Large intestine (tissue), 3 donors: ENCODE data around the gene RFXANK. TPM values are rescaled to one million over a fixed set of nuclear protein-coding genes. Genes with fewer than 3 reads are reported as not detected.

Source experiments
- DNase-seq, 2 donors: peaks; one replicate each; pipeline versions ENCODE4 v3.0.0 to v3.0.0-alpha.2; 2013
- H3K27ac ChIP-seq: one replicate; pipeline ENCODE4 v1.5.1; 2013; ENCODE audit warnings: low read length
- H3K27me3 ChIP-seq: 2 replicates; pipeline ENCODE4 v1.6.1; 2013; ENCODE audit warnings: low read length; ENCODE audit not compliant: control insufficient read depth, insufficient read depth
- H3K36me3 ChIP-seq: 2 replicates; pipeline ENCODE4 v1.6.1; 2013; ENCODE audit warnings: low read length; ENCODE audit not compliant: control insufficient read depth, insufficient read depth
- H3K4me1 ChIP-seq: one replicate; pipeline ENCODE4 v1.6.1; 2013; ENCODE audit warnings: low read length; ENCODE audit not compliant: control insufficient read depth, insufficient read depth
- H3K4me3 ChIP-seq: one replicate; pipeline ENCODE4 v1.5.1; 2013; ENCODE audit warnings: low read length
- H3K9me3 ChIP-seq: one replicate; pipeline ENCODE4 v1.6.1; 2013; ENCODE audit warnings: mild to moderate bottlenecking, low read depth, low read length, moderate library complexity; ENCODE audit not compliant: control insufficient read depth
- WGBS: methylation state at CpG from one replicate; pipeline ENCODE4 v1.1.5; 2013; ENCODE audit warnings: low lambda C conversion rate; ENCODE audit not compliant: insufficient coverage; 5-methylcytosine and 5-hydroxymethylcytosine counted together
- polyA plus RNA-seq: library from polyadenylated mRNA; unstranded; fragments of 120-200 nt; gene quantifications from one replicate; pipeline ENCODE4 v1.2.1, GENCODE V29; 2013

The RFXANK gene
- polyA plus RNA-seq, 1 donor = 58.5 TPM

GRCh38 chr19:19185853-19186740 is 6.0 kb upstream of the RFXANK start:
- DNase-seq = peak in 1 of 2 donors; percentile 29
- Histone ChIP-seq H3K9me3 (no peaks in the 10 kb centered on the region), H3K27ac (no peak overlapping the region), H3K4me1 (no peaks in the 10 kb centered on the region), H3K4me3 (no peak overlapping the region), H3K27me3 (no peaks in the 10 kb centered on the region), H3K36me3 (peaks cover 30% of the 10 kb centered on the region)
- WGBS = no CpG with 5 or more reads among the region's 9 CpGs

DNA sequence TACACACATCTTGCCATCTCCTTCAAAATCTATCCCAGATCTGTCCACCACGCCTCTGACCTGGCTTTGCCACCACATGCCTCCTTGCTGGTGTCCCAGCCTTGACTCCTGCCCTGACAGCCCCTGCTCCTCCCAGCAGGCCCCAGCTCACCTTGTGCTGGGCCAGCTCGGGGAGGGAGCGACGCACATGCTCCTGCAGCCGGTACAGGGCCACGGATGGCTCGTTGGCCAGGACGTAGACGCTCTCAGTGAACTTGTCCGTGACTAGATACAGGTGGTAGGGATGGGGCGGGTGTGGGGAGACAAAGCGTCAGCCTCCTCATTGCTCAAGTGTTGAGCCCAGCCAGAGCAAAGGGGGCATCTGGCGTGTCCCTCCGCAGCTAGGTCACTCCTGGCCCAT is 5.3 kb upstream of the RFXANK start:
- H3K9me3 ChIP-seq = no peaks in the 10 kb centered on the region
- no peaks in the 10 kb centered on the region for H3K27me3 ChIP-seq
- peaks cover 24% of the 10 kb centered on the region for H3K36me3 ChIP-seq
- no peak for DNase-seq
- H3K4me3 ChIP-seq = no peak overlapping the region
- H3K27ac ChIP-seq = no peak overlapping the region
- H3K4me1 ChIP-seq = no peaks in the 10 kb centered on the region
- no CpG with 5 or more reads among the region's 14 CpGs for WGBS

DNA sequence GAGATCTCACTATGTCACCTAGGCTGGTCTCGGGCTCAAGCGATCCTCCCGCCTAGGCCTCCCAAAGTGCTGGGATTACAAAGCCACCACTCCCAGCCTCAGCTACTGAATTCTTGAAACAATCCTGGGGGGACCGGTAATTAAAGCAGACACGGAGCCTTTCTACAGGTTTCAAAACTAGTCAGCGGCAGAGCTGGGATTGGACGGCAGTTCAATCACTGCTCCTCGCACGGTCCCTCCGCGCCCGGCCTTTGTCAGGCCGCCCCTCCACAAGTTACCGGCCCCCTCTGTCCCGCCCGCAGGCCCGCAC is 335 bp upstream of the RFXANK start:
- Histone ChIP-seq H3K27me3 (no peaks in the 10 kb centered on the region), H3K27ac (peak overlapping the region; percentile 92), H3K4me1 (no peaks in the 10 kb centered on the region), H3K36me3 (peaks cover 10% of the 10 kb centered on the region), H3K4me3 (peak overlapping the region; percentile 73), H3K9me3 (no peaks in the 10 kb centered on the region)
- DNase-seq = no peak
- WGBS = no CpG with 5 or more reads among the region's 17 CpGs

GRCh38 chr19:19192910-19193423 is 909 bp downstream of the RFXANK start:
- no CpG with 5 or more reads among the region's 22 CpGs for WGBS
- no peak for DNase-seq
- H3K4me1 ChIP-seq = no peaks in the 10 kb centered on the region

GRCh38 chr19:19193926-19194325 is 1.9 kb downstream of the RFXANK start:
- no peaks in the 10 kb centered on the region for H3K27me3 ChIP-seq
- H3K9me3 ChIP-seq = no peaks in the 10 kb centered on the region
- H3K27ac ChIP-seq = no peak overlapping the region
- H3K4me3 ChIP-seq = no peak overlapping the region
- DNase-seq = no peak
- WGBS = no CpG with 5 or more reads among the region's 5 CpGs
- H3K36me3 ChIP-seq = peaks cover 25% of the 10 kb centered on the region
- no peaks in the 10 kb centered on the region for H3K4me1 ChIP-seq

More at GRCh38 chr19:19192910-19193423, 909 bp downstream of the RFXANK start:
- no peaks in the 10 kb centered on the region for H3K27me3 ChIP-seq
- H3K36me3 ChIP-seq = peaks cover 15% of the 10 kb centered on the region
- peak overlapping the region; percentile 73 for H3K4me3 ChIP-seq
- H3K9me3 ChIP-seq = no peaks in the 10 kb centered on the region
- H3K27ac ChIP-seq = no peak overlapping the region

- DNase-seq = no peak
- H3K36me3 ChIP-seq = peaks cover 33% of the 10 kb centered on the region
- WGBS = no CpG with 5 or more reads among the region's 19 CpGs
- H3K9me3 ChIP-seq = no peaks in the 10 kb centered on the region
- peaks cover 9% of the 10 kb centered on the region for H3K27me3 ChIP-seq
- H3K4me1 ChIP-seq = peaks cover 10% of the 10 kb centered on the region
- H3K27ac ChIP-seq = no peak overlapping the region
- H3K4me3 ChIP-seq = peak overlapping the region; percentile 83
Measured at GRCh38 chr19:19201697-19202630, 9.9 kb downstream of the RFXANK start.

- H3K4me1 ChIP-seq = peaks cover 10% of the 10 kb centered on the region
- no CpG with 5 or more reads among the region's 11 CpGs for WGBS
Measured at GRCh38 chr19:19202707-19203011, 10.6 kb downstream of the RFXANK start.

DNA sequence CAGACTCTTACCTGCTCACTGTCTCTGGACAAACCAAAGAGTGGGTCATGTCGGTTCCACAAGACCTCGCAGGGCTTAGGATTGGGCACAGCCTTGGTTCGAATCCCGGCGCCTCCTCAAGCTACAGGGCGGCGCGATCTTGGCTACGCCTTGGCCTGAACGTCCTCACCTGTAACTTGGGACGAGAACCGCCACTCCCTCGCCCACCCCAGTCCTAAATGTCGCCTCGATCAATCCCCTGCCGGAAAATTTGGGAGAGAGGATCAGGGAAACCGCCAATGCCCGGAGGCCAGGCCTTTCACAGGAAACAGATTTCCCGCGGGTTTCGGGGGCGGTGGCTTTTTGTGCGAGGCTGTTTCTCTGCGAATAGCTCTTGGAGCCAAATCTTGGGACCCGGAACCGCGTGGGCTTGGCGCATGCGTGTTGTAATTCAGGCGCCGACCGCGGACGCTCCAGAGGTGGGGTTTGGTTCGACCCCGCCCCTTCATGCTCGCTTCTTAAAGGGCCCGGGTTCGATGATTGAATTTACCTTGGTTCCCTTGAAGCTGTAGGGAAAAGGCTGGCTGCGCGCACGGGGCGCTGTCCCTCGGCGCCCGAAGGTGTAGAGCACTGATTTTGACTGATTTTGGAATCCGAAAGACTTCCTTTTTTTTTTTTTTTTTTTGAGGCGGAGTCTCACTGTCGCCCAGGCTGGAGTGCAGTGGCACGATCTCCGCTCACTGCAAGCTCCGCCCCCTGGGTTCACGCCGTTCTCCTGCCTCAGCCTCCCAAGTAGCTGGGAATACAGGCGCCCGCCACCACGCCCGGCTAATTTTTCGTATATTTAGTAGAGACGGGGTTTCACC is 11.2 kb downstream of the RFXANK start, which contains the start of gene NR2C2AP:
Gene NR2C2AP, minus strand, starts transcription at position 403 of the 845 bp plus-strand sequence. Its CDS starts 354 bp downstream, at position 49.
- Histone ChIP-seq H3K4me3 (peak within 1 kb of the TSS; percentile 83), H3K27me3 (peaks cover 9% of the 10 kb centered on the region), H3K27ac (peak within 1 kb of the TSS; percentile 16), H3K9me3 (peaks cover 10% of the 10 kb centered on the region), H3K36me3 (peaks cover 25% of the 10 kb centered on the region), H3K4me1 (peaks cover 10% of the 10 kb centered on the region)
- WGBS = no CpG with 5 or more reads among the region's 60 CpGs
- peak; percentile 85 to 88 for DNase-seq

More at GRCh38 chr19:19202707-19203011, 10.6 kb downstream of the RFXANK start:
- Histone ChIP-seq H3K36me3 (peaks cover 29% of the 10 kb centered on the region), H3K4me3 (peak overlapping the region; percentile 83), H3K9me3 (peaks cover 5% of the 10 kb centered on the region), H3K27me3 (peaks cover 9% of the 10 kb centered on the region), H3K27ac (no peak overlapping the region)
- DNase-seq = no peak

- H3K36me3 ChIP-seq = peaks cover 16% of the 10 kb centered on the region
- no peak for DNase-seq
- peaks cover 9% of the 10 kb centered on the region for H3K27me3 ChIP-seq
- H3K4me3 ChIP-seq = no peak overlapping the region
- H3K27ac ChIP-seq = no peak overlapping the region
- peaks cover 10% of the 10 kb centered on the region for H3K4me1 ChIP-seq
- peaks cover 10% of the 10 kb centered on the region for H3K9me3 ChIP-seq
- WGBS = no CpG with 5 or more reads among the region's 13 CpGs
Measured at GRCh38 chr19:19204181-19204580, 12.1 kb downstream of the RFXANK start.
